ENCODE results near the gene ABTB2. TPM values are rescaled to one million over a fixed set of nuclear protein-coding genes. Genes with fewer than 3 reads are reported as not detected.

ABTB2 gene
- total and polyA plus RNA-seq, 10 of the 15 experiments (the other 5 are each of a cell fraction or from before 2014, with no cell fraction given) = 0.13 to 2.1 (median 0.72) TPM

DNA sequence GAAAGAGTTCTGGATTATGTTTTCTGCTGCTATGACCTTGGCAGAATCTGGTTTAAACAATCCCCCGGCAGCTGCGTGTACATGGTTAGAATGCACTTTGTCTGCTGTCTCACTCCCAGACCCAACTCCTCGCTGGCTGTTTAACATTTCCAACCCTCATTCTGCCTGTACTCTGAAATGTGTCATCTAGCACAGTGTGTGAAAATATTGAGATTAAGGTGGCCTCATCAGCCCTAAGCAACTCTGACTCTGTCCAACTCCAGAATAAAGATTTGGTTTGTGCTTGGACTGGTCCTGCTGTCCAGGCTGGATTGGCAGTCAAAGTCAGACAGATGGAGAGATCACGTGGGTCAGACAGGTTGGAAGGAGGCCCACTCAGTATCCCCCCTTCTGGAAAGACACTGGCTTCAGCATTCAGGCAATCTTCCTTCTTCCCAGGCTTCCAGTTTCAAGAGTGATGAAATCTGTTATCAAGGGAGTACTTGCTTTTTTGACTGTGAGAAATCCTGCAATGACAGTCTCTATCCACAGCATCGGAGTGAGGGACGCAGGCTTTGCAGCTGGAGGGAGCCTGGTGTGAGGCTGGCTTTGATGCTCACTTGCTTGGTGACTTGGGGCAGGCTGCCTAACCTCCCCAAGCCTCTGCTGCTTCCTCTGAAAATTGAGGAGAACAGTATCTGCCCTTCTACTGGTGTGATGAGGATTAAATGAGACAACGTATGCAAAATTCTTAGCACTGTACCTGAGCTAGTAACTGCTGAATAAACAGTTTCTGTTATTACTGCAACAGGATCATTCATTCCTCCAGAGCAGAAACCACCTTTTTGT lies 29.8 kb downstream of the ABTB2 start (continued):
- TF ChIP-seq E4F1 (IDR thresholded peaks at IDR 0.05; ENCODE audit: borderline replicate concordance, partially characterized antibody) (no peak), RFX5 (IDR thresholded peaks at IDR 0.05; ENCODE audit: low read depth, low read length) (no peak), SREBF2 (IDR thresholded peaks at IDR 0.05; ENCODE audit: low read length) (no peak), EP300 (IDR thresholded peaks at IDR 0.05; ENCODE audit: borderline replicate concordance in 1 of 2, control insufficient read depth in 1 of 2, low read depth in 2 of 2, low read length in 2 of 2) (no peak), SUPT20H (IDR thresholded peaks at IDR 0.05; ENCODE audit: borderline replicate concordance, control insufficient read depth, low read depth, low read length) (no peak), IRF5 (IDR thresholded peaks at IDR 0.05; ENCODE audit: borderline replicate concordance) (no peak), IKZF2 (IDR thresholded peaks at IDR 0.05) (no peak)
